ENCODE measurements around the gene ASXL3. TPM values are rescaled to one million over a fixed set of nuclear protein-coding genes. Genes with fewer than 3 reads are reported as not detected.

ASXL3 gene
- total RNA-seq, 1 donor from 2014 or later: 1.4 TPM

GRCh38 chr18:33664241-33664874 lies 86.3 kb downstream of the ASXL3 start:
- no peak for DNase-seq (ENCODE audit: low read depth)
- Histone ChIP-seq H3K4me3 (ENCODE audit: low read depth, low read length) (no peak overlapping the region), H3K27me3 (ENCODE audit: control insufficient read depth, insufficient read depth, low read length) (no peaks in the 10 kb centered on the region), H3K36me3 (ENCODE audit: control insufficient read depth, insufficient read depth, low read length) (no peaks in the 10 kb centered on the region)
- TF ChIP-seq CTCF (IDR thresholded peaks at IDR 0.05; ENCODE audit: insufficient read depth, low read length, poor library complexity, severe bottlenecking): no peak

GRCh38 chr18:33665187-33665586 lies 87.2 kb downstream of the ASXL3 start:
- Histone ChIP-seq H3K4me3 (ENCODE audit: low read depth, low read length) (no peak overlapping the region), H3K36me3 (ENCODE audit: control insufficient read depth, insufficient read depth, low read length) (no peaks in the 10 kb centered on the region), H3K27me3 (ENCODE audit: control insufficient read depth, insufficient read depth, low read length) (no peaks in the 10 kb centered on the region)
- no peak for DNase-seq (ENCODE audit: low read depth)
- TF ChIP-seq CTCF (IDR thresholded peaks at IDR 0.05; ENCODE audit: insufficient read depth, low read length, poor library complexity, severe bottlenecking): no peak

- no peak for TF ChIP-seq CTCF (IDR thresholded peaks at IDR 0.05; ENCODE audit: insufficient read depth, low read length, poor library complexity, severe bottlenecking)
- H3K4me3 ChIP-seq (ENCODE audit: low read depth, low read length): no peak overlapping the region
- DNase-seq (ENCODE audit: low read depth): no peak
- no peaks in the 10 kb centered on the region for H3K36me3 ChIP-seq (ENCODE audit: control insufficient read depth, insufficient read depth, low read length)
- no peaks in the 10 kb centered on the region for H3K27me3 ChIP-seq (ENCODE audit: control insufficient read depth, insufficient read depth, low read length)
Measured at GRCh38 chr18:33665641-33666040, 87.6 kb downstream of the ASXL3 start.

GRCh38 chr18:33666915-33667314 lies 88.9 kb downstream of the ASXL3 start:
- no peak overlapping the region for H3K4me3 ChIP-seq (ENCODE audit: low read depth, low read length)
- no peaks in the 10 kb centered on the region for H3K36me3 ChIP-seq (ENCODE audit: control insufficient read depth, insufficient read depth, low read length)
- H3K27me3 ChIP-seq (ENCODE audit: control insufficient read depth, insufficient read depth, low read length): no peaks in the 10 kb centered on the region
- no peak for DNase-seq (ENCODE audit: low read depth)
- TF ChIP-seq CTCF (IDR thresholded peaks at IDR 0.05; ENCODE audit: insufficient read depth, low read length, poor library complexity, severe bottlenecking): no peak

GRCh38 chr18:33669589-33669988 lies 91.6 kb downstream of the ASXL3 start:
- Histone ChIP-seq H3K4me3 (ENCODE audit: low read depth, low read length) (no peak overlapping the region), H3K36me3 (ENCODE audit: control insufficient read depth, insufficient read depth, low read length) (no peaks in the 10 kb centered on the region), H3K27me3 (ENCODE audit: control insufficient read depth, insufficient read depth, low read length) (no peaks in the 10 kb centered on the region)
- no peak for TF ChIP-seq CTCF (IDR thresholded peaks at IDR 0.05; ENCODE audit: insufficient read depth, low read length, poor library complexity, severe bottlenecking)
- DNase-seq (ENCODE audit: low read depth): no peak

GRCh38 chr18:33670029-33670428 lies 92.0 kb downstream of the ASXL3 start:
- Histone ChIP-seq H3K4me3 (ENCODE audit: low read depth, low read length) (no peak overlapping the region), H3K27me3 (ENCODE audit: control insufficient read depth, insufficient read depth, low read length) (no peaks in the 10 kb centered on the region), H3K36me3 (ENCODE audit: control insufficient read depth, insufficient read depth, low read length) (no peaks in the 10 kb centered on the region)
- no peak for TF ChIP-seq CTCF (IDR thresholded peaks at IDR 0.05; ENCODE audit: insufficient read depth, low read length, poor library complexity, severe bottlenecking)
- no peak for DNase-seq (ENCODE audit: low read depth)
